Kidney tubule cell (primary cell): ENCODE results near the gene SETDB1.

Experiments used
- DNase-seq: peaks from one replicate; pipeline ENCODE4 v3.0.0-alpha.2; 2018; ENCODE audit warnings: low spot score

Gene SETDB1

DNA sequence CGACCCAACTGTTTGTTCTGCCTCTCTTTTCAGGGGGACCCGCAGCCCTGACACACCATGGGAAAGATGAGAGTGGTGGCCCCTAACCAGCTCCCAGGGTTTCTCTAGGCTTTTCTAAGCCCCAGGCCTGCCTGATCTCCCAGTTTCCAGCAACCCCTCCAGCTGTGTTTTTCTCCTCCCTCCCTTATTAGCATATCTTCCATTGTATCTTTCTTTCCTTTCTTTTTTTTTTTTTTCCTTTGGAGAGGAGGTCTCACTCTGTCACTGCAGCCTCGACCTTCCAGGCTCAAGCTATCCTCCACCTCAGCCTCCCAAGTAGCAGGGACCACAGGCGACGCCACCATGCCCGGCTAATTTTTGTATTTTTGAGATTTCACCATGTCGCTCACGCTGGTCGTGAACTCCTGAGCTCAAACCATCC lies 50.2 kb downstream of the SETDB1 start:
- no peak for DNase-seq

GRCh38 chr1:150976879-150977694 lies 50.9 kb downstream of the SETDB1 start:
- peak; percentile 94 for DNase-seq

- peak; percentile 89 for DNase-seq
These were observed 53.2 kb downstream of the SETDB1 start for GRCh38 chr1:150979092-150980056.

- DNase-seq, result peak; percentile 64
These were observed 55.1 kb downstream of the SETDB1 start for GRCh38 chr1:150981177-150981804.

DNA sequence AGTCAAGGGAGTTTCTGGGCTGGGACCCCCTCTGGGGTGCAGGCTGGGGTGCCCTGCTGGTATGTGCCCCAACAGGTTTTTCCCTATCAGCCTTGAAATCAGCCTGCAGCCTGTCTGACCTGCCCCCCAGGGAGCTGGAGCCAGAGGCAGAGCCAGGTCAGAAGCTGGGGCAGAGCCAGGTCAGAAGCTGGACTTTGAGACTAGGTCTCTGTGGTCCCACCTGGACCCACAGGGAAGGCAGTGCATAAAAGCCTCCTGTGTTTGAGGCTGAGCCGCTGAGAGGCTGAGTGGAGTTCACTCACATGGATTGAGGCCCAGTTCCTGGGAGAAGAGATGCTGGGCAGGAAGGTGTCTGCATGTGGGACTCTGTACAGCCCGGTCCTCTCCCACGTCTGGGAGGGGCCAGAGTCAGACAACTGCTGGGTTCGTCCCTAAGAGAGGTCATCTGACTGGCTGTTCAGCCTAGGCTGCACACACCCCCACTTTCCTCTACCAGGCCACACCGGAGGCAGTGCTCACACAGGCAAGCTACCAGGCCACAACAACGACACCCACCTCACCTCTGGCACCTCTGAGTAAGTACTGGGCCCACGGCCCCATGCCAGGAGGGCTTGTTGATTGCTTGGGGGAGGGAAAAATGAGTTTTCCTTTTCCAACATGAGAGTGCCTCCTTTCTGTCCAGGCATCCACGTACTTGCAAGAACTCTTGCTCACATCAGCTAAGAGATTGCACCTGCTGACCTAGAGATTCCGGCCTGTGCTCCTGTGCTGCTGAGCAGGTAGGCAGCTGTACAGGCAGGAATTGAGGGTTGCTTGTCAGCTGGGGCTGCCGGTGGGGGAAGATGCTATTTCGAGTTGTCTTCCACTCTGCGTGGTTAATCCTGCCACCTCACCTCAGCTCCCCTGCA lies 55.9 kb downstream of the SETDB1 start, which contains the start of gene ANXA9:
Gene ANXA9 (plus strand): TSS at position 488 of the 908 bp plus-strand sequence. CDS start 814 bp downstream, outside the sequence.
- DNase-seq, result peak; percentile 63

GRCh38 chr1:150985179-150985825 lies 59.1 kb downstream of the SETDB1 start:
- peak; percentile 61 for DNase-seq

GRCh38 chr1:150987924-150988323 lies 61.8 kb downstream of the SETDB1 start:
- no peak for DNase-seq

DNA sequence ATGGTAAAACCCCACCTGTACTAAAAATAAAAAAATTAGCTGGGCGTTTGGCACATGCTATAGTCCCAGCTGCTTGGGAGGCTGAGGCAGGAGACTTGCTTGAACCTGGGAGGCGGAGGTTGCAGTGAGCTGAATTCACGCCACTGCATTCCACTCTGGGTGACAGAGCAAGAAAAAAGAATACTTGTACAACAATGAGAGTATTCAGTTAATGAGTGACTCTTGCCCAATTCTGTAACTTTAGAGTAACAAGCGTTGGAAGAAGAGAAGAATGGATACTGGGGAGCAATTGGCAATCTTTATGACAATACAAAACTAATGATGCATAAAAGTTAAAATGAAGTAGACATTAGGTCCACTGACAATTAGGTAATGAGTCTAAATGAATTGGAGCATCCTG lies 66.5 kb downstream of the SETDB1 start:
- DNase-seq, result peak; percentile 61

- DNase-seq, result no peak
These were observed 68.1 kb downstream of the SETDB1 start for GRCh38 chr1:150994248-150994647.

DNA sequence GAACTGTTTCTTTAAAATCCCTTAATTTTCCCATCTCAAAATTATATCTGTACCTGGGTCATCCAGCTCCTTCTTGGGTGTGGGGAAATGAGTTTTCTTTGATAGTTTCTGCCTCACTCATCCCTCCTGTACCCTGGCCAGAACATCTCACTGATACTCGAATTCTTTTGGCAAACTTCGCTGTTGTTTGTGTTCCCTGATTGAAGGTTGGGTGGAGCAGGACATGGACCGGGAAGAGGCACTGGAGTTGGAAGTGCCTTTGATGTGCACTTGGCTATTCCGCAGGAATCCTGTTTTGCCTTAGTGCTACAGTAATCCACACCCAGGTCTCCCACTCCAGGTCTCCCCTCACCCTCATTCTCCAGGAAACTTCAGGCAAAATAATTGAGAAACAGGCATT lies 69.3 kb downstream of the SETDB1 start:
- DNase-seq, result no peak

DNA sequence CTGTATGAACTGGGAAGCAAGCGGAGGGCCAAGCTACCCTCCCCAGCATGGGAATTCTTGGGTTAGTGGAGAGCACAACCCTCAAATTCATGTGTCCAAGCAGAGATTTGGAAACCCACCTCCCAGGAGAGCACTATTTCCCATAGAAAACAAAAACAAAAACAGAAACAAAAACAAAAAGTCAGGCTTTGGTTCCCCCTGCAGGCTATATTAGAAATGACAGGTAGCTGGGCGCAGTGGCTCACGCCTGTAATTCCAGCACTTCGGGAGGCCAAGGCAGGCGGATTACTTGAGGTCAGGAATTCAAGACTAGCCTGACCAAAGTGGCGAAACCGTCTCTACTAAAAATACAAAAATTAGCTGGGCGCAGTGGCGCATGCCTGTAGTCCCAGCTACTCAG lies 69.7 kb downstream of the SETDB1 start:
- no peak for DNase-seq

GRCh38 chr1:150997126-150997872 lies 71.1 kb downstream of the SETDB1 start:
- DNase-seq, result no peak

- DNase-seq, result no peak
These were observed 71.8 kb downstream of the SETDB1 start for GRCh38 chr1:150997949-150998348.

DNA sequence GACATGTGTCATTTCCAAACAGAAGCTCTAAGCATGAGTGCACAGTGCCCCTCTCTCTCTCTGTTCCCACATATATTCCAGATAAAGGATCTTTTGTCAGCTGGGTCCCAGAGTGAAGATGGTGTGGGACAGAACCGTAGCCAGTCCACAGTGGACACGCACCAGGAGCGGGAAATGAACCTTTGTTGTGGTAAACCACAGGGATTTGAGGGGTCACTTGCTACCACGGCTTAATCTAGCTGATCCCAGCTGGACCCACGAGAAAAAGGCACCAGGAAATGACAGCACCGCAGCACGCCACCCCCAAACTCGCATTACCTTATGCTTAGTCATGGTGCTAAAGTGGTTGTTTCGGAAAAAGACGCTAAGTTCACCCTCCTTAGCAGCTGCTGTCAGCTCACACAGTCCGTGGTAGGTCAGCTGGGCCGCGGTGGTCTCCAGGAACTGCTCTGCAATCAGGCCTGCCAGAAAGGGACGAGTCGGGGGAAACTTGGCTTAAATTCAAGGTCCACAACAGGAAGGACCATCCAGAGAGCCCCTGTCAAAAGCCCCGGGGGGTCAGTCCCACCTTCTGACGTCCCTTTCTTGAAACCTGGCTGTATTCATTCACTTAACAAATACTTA lies 73.0 kb downstream of the SETDB1 start:
- no peak for DNase-seq

DNA sequence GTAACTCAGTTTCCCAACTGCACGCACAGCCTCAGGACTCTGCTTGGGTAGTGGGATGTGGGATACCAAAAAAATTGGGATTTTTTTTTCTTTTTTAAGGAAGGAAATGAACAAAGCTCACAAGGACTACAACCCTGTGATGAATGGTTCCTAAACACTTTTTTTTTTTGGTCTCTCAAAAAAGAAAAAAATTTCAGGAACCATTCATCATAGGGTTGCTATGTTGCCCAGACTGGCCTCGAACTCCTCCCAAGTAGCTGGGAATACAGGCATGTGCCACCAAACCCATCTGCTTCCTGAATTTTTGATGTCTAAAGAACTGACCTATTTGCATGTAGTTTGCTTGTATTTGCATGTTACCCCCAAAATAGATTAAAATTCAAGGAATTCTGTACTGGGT lies 73.8 kb downstream of the SETDB1 start:
- DNase-seq, result no peak

DNA sequence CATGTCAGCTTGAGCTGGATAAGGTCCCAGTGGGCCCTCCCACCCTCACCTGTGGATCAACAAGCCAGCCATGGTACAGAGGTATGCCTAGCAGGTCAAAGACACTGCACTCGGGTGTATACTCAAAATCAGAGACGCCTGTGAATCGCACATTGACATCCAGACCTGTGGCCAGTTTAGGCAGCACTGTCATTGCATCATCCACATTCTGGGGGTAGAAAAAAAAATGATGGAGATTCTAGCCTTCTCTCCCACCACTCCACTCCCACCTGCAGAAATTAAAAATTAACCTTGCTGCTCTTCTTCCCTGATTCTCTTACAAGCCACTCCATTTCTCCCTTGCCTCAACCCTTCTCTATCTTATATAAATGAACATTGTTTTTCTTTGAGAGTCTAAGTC lies 74.2 kb downstream of the SETDB1 start:
- DNase-seq, result no peak

DNA sequence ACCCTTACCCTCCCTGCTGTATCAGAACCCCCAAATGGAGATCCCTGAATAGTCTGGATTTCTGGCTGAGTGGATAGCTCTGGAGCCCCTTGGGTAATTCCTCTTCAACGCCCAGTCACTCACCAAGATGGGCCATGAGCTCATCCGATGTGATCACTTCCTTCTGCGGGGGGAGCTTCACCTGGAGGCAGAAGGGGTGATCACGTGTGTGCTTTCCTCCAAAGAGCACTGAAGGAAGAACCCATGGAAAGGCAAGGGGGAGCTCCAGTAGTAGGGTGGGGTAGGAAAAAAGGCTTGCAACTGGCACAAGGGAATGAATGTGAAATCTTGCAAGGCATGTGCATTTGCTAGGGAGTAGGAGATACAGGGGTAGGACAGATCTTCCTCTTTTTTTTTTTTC lies 75.4 kb downstream of the SETDB1 start:
- peak; percentile 43 for DNase-seq

GRCh38 chr1:151002051-151002450 lies 75.9 kb downstream of the SETDB1 start:
- DNase-seq, result no peak

DNA sequence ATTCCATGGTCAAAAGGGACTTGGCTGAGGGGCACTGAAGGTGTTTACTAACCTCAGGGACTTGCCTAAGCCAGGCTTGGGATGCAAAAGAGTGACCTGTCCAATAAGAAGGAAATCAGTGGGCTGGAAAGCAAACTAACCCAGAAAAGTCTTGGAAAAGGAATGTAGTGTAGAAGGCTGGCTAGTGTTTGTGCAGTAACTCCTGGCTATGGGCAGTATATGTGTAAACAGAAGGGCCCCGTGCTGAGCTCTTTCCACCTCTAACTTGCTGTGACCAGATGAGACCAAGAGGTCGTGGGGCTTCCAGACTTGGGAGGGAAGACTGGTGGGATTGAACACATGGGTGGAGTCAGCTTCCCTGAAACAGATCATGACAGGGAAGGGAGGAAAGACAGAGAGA lies 76.4 kb downstream of the SETDB1 start:
- peak; percentile 33 for DNase-seq

DNA sequence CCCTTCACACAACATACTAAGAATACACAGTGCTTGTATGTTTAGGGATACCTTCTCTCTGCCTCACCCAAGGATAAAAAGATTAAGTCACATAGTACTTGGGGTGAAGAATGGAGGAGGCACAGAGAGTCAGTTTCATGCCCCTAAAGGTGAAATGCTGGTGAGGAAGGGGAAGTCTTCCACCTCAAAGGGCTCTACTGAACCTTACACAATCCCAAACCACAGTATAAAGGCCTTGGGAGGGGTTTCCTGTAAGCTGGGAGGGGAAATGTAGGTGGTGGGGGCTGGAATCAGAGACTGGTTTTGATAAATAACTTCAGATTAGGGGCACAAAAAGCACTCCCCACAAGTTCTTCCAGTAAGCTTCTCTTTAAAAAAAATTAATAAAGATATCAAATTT lies 77.0 kb downstream of the SETDB1 start:
- DNase-seq, result no peak
